Loucy (cell line): Measurements from ENCODE around the gene UGP2.

Experiments
- CTCF ChIP-seq: fragments of 200-600 bp; sonication (generic); conservative IDR thresholded peaks from 2 replicates; pipeline ENCODE4 v1.5.1; 2014; ENCODE audit warnings: mild to moderate bottlenecking, antibody characterized with exemption, low read length
- EZH2phosphoT487 ChIP-seq: fragments of 200-600 bp; IDR thresholded peaks from 2 replicates; pipeline ENCODE4 v1.6.1; 2018; ENCODE audit warnings: antibody characterized with exemption, mild to moderate bottlenecking, moderate library complexity, borderline replicate concordance

- peak; percentile 93 for TF ChIP-seq CTCF
- no peak for TF ChIP-seq EZH2phosphoT487
Observed at GRCh38 chr2:63888490-63889402, 47.0 kb downstream of the UGP2 start.
